GM12891 (cell line): ENCODE data around the gene CATSPERE. TPM values are rescaled to one million over a fixed set of nuclear protein-coding genes. Genes with fewer than 3 reads are reported as not detected.
A peak's percentile ranks its signal among the peaks of the same experiment; 100 is the strongest.

ENCODE experiments used
- DNase-seq: peaks from one replicate; pipeline ENCODE4 v3.0.0; 2011; ENCODE audit warnings: low spot score; ENCODE audit not compliant: insufficient read length
- FAIRE-seq: peaks from 2 replicates; lab custom pipeline; 2011; peaks lifted over from hg19 to GRCh38; lab: Jason Lieb, UNC
- PAX5 ChIP-seq: IDR thresholded peaks from 2 replicates; pipeline ENCODE4 v1.6.1; 2011; ENCODE audit warnings: low read length, moderate library complexity, mild to moderate bottlenecking; ENCODE audit not compliant: insufficient read depth, severe bottlenecking
- POLR2A ChIP-seq: IDR thresholded peaks from 2 replicates; pipeline ENCODE4 v1.6.1; 2011; ENCODE audit warnings: low read depth, low read length, control low read depth
- POLR2AphosphoS5 ChIP-seq: IDR thresholded peaks from 2 replicates; pipeline ENCODE4 v1.6.1; 2011; ENCODE audit warnings: low read depth, low read length, control low read depth
- POU2F2 ChIP-seq: IDR thresholded peaks from 2 replicates; pipeline ENCODE4 v1.6.1; 2011; ENCODE audit warnings: low read depth, mild to moderate bottlenecking, control low read depth, low read length, moderate library complexity
- SPI1 ChIP-seq: IDR thresholded peaks from 2 replicates; pipeline ENCODE4 v1.6.1; 2011; ENCODE audit warnings: low read depth, low read length, control low read depth
- TAF1 ChIP-seq: IDR thresholded peaks from 2 replicates; pipeline ENCODE4 v1.6.1; 2011; ENCODE audit warnings: low read depth, low read length, control low read depth
- polyA plus RNA-seq: library from polyadenylated mRNA; unstranded; fragments of >200 nt; gene quantifications from one replicate; pipeline ENCODE4 v1.2.1, GENCODE V29; 2012; ENCODE audit warnings: low read depth, missing spikeins, inconsistent platforms; ENCODE audit not compliant: missing spikeins

Gene CATSPERE, protein sequence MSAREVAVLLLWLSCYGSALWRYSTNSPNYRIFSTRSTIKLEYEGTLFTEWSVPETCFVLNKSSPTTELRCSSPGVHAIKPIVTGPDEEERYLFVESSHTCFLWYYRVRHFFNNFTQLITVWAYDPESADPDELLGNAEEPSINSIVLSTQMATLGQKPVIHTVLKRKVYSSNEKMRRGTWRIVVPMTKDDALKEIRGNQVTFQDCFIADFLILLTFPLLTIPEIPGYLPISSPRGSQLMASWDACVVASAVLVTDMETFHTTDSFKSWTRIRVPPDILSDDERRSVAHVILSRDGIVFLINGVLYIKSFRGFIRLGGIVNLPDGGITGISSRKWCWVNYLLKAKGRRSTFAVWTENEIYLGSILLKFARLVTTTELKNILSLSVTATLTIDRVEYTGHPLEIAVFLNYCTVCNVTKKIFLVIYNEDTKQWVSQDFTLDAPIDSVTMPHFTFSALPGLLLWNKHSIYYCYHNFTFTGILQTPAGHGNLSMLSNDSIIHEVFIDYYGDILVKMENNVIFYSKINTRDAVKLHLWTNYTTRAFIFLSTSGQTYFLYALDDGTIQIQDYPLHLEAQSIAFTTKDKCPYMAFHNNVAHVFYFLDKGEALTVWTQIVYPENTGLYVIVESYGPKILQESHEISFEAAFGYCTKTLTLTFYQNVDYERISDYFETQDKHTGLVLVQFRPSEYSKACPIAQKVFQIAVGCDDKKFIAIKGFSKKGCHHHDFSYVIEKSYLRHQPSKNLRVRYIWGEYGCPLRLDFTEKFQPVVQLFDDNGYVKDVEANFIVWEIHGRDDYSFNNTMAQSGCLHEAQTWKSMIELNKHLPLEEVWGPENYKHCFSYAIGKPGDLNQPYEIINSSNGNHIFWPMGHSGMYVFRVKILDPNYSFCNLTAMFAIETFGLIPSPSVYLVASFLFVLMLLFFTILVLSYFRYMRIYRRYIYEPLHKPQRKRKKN
- 0.18 TPM for polyA plus RNA-seq

DNA sequence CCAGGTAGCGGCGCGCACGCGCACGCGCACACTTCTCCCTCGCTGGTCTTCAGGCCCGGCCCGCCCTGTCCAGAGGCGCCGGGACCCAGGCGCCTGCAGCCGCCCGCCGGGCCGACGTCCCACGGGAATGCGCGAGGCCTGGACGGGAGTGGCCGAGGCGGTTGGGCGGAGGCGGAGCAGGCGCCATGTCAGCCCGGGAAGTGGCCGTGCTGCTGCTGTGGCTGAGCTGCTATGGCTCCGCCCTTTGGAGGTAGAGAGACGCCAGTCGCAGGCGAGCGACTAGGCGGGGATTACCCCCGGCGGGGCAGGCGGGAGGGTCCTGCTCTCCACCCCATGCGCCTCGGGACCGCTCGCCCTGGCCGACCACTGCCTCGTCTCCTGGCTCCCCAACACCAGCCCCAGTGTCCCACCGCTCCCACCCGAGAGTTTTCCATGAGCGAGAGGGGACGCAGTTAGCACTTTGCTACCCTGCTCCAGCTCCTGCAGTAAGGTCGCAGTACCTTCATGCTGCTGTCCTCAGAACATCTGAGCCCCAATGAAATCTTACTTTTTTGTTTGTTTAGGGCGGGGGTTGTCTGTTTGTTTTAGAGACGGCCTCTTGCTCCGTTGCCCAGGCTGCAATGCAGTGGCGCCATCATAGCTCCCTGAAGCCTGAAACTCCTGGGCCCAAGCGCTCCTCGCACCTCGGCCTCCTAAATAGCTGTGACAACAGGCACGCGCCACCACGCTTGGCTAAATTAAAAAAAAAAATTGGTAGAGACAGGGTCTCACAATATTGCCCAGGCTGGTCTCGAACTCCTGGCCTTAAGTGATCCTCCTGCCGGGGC, at the start of gene CATSPERE:
CATSPERE (plus strand) TSS at position 29 of the 827 bp plus-strand sequence; CDS start at position 186, 157 bp downstream.
- DNase-seq = peak; percentile 83
- TF ChIP-seq PAX5 (no peak), POLR2AphosphoS5 (no peak; the same call in 1 of the 2 replicates), POU2F2 (no peak), TAF1 (peak; percentile 26; the same call in 1 of the 2 replicates), SPI1 (no peak), POLR2A (0 out of 2 replicates have a peak, but pooled peaks have one; percentile 42)
- peak; percentile 97 for FAIRE-seq

DNA sequence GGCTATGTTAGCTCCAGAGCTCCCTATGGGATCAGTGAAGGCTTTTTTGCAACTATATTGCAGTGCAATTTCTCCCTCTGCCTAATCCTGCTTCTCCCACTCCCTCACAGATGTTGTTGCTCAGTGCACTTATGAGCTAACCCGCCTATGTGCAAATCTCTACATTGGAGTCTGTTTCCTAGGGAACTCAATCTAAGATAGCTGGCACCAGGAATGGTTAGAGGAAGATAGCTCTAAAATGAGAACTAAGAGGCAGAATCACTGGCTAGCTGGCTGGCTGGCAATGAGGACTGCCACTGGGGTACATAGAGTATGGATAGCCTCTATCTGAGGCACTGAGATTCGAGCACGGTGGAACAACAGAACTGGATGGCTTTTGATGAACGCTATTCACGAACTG, 48.9 kb upstream of the CATSPERE start:
- FAIRE-seq (no peak), DNase-seq (no peak)
- TF ChIP-seq PAX5 = no peak
- TF ChIP-seq POLR2A = no peak
- no peak for TF ChIP-seq POLR2AphosphoS5
- TF ChIP-seq SPI1 = no peak
- TF ChIP-seq TAF1 = no peak
- no peak for TF ChIP-seq POU2F2

DNA sequence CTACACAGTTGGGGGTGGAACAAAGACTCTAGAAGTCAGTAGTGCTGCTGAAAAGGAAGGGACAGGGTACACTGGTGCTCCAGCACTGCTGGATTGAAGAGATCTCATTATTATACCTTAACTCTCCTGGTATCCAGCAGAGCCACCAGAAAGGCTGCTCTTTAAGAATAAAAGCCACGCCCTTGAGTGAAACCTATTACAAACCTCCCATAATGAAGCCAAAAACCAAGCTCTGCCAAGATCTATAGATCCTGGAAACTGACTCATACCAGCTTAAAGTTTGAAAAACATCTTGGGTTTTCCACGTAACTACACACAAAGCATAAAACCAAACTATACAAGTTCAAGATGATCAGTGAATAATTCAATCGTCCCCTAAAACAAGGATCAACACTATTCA, 47.3 kb upstream of the CATSPERE start:
- DNase-seq = no peak
- FAIRE-seq = no peak
- no peak for TF ChIP-seq POLR2A
- TF ChIP-seq PAX5 = no peak
- no peak for TF ChIP-seq TAF1
- no peak for TF ChIP-seq POU2F2
- TF ChIP-seq SPI1 = no peak
- no peak for TF ChIP-seq POLR2AphosphoS5

DNA sequence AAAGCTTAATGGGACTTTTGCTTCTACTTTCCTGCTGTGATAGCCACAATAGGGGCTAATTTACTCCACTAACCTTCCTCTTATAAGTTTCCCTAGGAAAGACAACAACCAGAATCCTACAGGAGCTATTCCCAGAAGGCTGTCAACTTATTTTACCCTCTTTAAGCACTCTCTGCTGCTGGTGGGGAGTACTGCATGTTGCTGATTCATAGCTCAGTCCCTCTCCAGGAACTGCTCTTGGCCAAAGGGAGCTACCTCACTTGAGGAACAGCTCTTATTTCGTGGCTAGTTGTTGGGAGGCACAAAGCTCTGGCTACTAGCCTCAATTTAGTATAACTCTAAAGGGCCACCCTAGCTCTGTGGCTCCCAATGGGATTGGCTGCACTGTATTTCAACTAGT, 46.5 kb upstream of the CATSPERE start:
- TF ChIP-seq SPI1 = no peak
- TF ChIP-seq POU2F2 = no peak
- no peak for TF ChIP-seq POLR2A
- TF ChIP-seq PAX5 = no peak
- TF ChIP-seq POLR2AphosphoS5 = no peak
- TF ChIP-seq TAF1 = no peak
- FAIRE-seq (no peak), DNase-seq (no peak)

DNA sequence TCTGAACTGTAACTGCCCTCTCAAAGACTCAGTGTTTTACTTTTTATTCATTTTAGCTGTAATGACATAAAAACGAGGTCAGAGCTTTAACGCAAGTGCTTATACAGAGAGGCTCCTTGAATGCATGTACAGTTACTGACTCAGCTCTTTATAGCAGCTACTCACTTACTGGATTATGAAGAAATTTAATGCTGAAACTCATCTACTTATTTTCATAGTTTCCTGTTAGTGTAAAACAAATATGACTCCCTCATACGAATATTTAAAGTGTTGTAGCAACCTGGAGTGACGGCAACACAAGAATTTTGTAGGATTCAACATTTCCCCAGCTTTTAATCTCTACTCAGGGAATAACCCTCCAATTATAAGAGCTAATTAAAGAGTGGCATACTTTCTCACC, 42.0 kb upstream of the CATSPERE start:
- DNase-seq = no peak
- FAIRE-seq = no peak
- no peak for TF ChIP-seq POLR2A
- no peak for TF ChIP-seq PAX5
- TF ChIP-seq POU2F2 = no peak
- TF ChIP-seq TAF1 = no peak
- TF ChIP-seq SPI1 = no peak
- TF ChIP-seq POLR2AphosphoS5 = no peak

DNA sequence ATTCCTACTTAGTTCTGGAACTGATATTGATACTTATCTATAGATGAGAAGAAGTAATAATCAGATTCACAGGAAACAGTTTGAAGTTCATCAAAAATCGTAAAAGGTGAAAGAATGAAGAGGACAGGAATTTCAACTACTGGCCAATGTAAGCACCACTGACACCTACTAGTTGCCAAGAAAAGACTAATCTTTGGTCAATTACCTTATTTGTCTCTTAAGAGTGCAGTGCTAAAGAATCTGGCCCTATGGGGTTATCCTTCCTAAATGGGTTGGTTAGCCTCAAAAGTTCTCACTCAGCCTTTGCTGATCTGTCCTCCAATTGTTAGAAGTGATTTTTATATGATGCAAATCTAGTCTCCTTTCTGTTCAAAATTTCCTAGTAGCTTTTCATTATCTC, 38.9 kb upstream of the CATSPERE start:
- DNase-seq (no peak), FAIRE-seq (no peak)
- TF ChIP-seq SPI1 (no peak), POLR2AphosphoS5 (no peak)

DNA sequence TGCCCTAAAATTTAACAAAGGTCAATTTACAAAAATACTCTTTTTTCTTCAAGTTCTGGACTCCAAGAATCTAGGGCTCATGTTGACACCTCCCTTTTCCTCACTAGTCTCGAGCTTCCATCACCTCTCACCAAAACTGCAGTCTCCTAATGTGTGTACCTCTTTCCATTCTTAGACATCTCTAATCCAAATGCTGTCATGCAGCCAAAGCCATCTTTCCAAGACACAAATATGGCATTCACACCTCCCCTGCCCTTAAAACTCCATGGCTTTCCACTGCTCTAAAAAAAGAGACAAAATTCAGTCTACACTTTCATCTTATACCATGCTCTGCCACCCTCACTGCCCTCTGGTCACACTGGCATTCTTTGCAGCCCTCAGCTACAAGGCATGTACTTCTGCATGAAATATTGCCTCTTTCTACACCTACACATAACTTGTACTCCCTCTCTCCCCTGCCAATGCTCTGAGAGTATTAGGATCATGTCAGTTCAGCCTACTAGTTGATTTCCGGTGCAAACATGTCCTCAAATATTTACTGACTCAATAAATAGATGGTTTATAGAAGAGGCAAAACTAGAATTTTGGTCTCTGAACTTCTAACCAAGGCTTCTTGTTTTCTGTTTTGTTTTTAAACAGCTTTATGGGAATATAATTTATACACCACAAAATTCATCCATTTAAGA, 36.3 kb upstream of the CATSPERE start:
- DNase-seq = no peak
- TF ChIP-seq POU2F2 = no peak
- TF ChIP-seq POLR2A = no peak
- no peak for TF ChIP-seq SPI1
- no peak for TF ChIP-seq TAF1
- no peak for TF ChIP-seq PAX5
- no peak for TF ChIP-seq POLR2AphosphoS5
- peak; percentile 43 for FAIRE-seq

DNA sequence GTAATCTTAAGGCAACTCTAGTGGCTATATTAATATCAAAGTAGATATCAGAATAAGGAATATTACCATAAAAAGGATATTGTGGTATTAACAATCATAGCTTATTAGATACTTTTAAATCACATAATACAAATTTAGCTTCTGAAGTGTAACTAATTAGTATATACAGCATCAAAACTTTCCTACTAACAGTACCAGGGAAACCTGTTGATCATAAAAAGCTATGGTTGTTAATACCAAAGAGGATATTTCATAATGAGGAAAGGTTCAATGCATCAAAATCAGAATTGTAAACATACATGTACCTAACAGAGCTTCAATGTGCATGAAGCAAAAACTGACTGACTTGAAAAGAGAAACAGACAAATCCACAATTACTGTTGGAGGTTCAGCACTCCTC, 33.4 kb upstream of the CATSPERE start:
- DNase-seq (no peak), FAIRE-seq (no peak)
- TF ChIP-seq POLR2AphosphoS5 (no peak), SPI1 (no peak)

DNA sequence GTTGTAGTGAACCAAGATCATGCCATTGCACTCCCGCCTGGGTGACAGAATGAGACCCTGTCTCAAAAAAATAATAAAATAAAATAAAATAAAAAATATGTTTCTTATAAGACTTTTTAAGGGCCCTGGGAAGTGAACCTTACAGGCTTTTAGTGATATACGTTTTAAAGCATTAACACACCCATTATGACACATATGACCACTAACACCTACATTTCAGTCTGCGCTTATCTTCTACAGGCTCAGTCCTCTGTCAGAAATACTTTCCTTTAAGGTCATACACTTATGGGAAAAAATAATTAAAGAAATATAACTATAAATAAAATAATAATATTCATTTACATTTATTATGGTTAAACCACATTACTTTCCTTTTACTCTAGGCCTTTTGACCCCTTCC, 31.3 kb upstream of the CATSPERE start:
- DNase-seq = no peak
- FAIRE-seq = no peak
- TF ChIP-seq PAX5 = no peak
- no peak for TF ChIP-seq SPI1
- no peak for TF ChIP-seq TAF1
- no peak for TF ChIP-seq POLR2A
- no peak for TF ChIP-seq POU2F2
- TF ChIP-seq POLR2AphosphoS5 = no peak

DNA sequence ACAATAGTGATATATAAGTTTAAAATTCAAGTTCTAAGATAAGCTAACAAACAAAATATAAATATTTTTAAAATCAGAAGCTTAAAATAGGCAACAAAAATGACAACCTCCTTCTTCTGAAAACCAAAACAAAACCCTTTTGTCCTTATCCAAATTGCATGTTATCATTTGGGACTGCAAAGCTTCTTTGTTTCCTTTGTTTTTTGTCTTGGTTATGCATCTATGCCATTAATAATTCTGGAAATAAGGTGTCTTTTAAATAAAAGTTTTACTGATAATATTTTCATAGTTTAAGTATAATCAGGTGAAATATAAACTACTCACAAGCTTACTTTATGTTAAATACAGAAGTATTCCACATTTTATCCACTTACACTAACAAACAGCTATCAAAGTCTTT, 29.9 kb upstream of the CATSPERE start:
- TF ChIP-seq PAX5 (no peak), POLR2A (no peak), POLR2AphosphoS5 (no peak), POU2F2 (no peak), SPI1 (no peak), TAF1 (no peak)
- DNase-seq (no peak), FAIRE-seq (no peak)
